H1 (cell line): Measurements from ENCODE around the gene SYT10. TPM values are rescaled to one million over a fixed set of nuclear protein-coding genes. Genes with fewer than 3 reads are reported as not detected.

ENCODE experiments used
- BCL11A ChIP-seq, 2 experiments: IDR thresholded peaks; one replicate each; pipeline ENCODE4 v1.6.1; 2011; ENCODE audit warnings: low read depth in 2 of 2, low read length in 2 of 2, mild to moderate bottlenecking in 2 of 2
- EP300 ChIP-seq, 2 experiments: IDR thresholded peaks; 1 replicate in 1 of 2; 2 replicates in 1 of 2; pipeline ENCODE4 v1.6.1; 2011 to 2012; ENCODE audit warnings: low read depth in 2 of 2, low read length in 2 of 2, mild to moderate bottlenecking in 2 of 2, borderline replicate concordance in 1 of 2, inconsistent platforms in 1 of 2, moderate library complexity in 1 of 2
- SIX5 ChIP-seq: IDR thresholded peaks from 2 replicates; pipeline ENCODE4 v1.6.1; 2011; ENCODE audit warnings: mild to moderate bottlenecking, low read depth, low read length
- TAF1 ChIP-seq: IDR thresholded peaks from 2 replicates; pipeline ENCODE4 v1.6.1; 2011; ENCODE audit warnings: mild to moderate bottlenecking, low read depth, low read length
- polyA plus RNA-seq, 7 experiments: library from polyadenylated mRNA; depleted of rRNA in 3 of 7; stranded (reverse) in 5 of 7; unstranded in 2 of 7; fragments of >200 nt in 5 of 7; fragments of 200-250 nt in 2 of 7; gene quantifications; 1 replicate in 5 of 7; 2 replicates in 1 of 7; 4 replicates in 1 of 7; pipeline versions ENCODE4 v1.2.1 to v1.2.3, GENCODE V29; 2011 to 2013; ENCODE audit warnings: missing spikeins in 2 of 7, mixed read lengths in 2 of 7
- total RNA-seq: library from RNA; stranded (reverse); fragmentation: NEBNext Ultra II Directional; extraction: Animal tissue kit (Norgen Biotek cat#: 25700); gene quantifications from 2 replicates; pipeline ENCODE4 v1.2.1, GENCODE V29; 2021

SYT10 gene
- total and polyA plus RNA-seq, 2 of the 8 experiments (the other 6 are each of a cell fraction or from before 2014, with no cell fraction given), result 0.97 to 2.6 TPM

DNA sequence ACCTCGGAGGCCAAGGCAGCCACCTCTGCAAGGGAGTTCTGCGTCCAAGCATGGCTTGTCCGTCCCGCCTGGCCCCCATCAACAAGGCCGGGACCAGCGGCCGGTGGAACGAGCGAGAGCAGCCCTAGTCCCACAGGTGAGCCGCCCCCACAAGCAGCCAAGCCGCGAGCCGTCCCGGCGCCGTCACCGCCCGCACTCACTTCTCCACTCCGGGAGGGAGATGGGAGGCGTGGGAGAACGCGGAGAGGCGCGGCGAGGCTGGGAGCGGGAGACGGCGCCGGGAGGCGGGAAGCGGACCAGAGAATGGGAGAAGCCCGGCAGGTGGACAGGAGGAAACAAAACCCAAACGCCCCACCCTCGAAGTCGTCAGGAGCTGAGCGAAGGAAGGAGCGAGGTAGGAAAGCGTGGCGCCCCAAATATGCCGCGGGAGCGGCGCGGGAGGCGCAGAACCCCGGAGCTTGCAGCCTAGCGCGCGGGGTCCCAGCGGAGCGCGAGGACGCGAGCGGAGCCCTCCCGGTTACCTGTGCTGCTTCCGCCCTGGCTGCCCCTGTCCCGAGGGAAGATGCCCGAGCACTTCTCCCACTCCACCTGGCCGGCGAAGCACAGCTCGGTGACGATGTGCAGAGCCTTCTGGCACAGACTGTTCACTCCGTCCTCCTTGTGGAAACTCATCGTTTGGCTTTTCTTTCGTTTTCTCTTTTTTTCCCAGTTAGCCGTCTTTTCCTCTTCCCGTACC lies 600 bp downstream of the SYT10 start (continued):
- TF ChIP-seq EP300 (IDR thresholded peaks at IDR 0.05; ENCODE audit: borderline replicate concordance in 1 of 2, low read depth in 2 of 2, low read length in 2 of 2), result no peak
- TF ChIP-seq SIX5, result no peak
- peak; percentile 30; the same call in 1 of the 2 replicates for TF ChIP-seq TAF1
- no peak for TF ChIP-seq BCL11A (IDR thresholded peaks at IDR 0.05; ENCODE audit: low read depth in 2 of 2, low read length in 2 of 2)
